Smooth muscle cell of the brain vasculature (primary cell): ENCODE measurements around the gene SH3RF3.

Experiments
- DNase-seq: peaks from one replicate; pipeline ENCODE4 v3.0.0-alpha.2; 2012; ENCODE audit warnings: low read depth, low spot score

The SH3RF3 gene

GRCh38 chr2:109517118-109517889 is 388.3 kb downstream of the SH3RF3 start:
- no peak for DNase-seq

GRCh38 chr2:109519513-109519912 is 390.5 kb downstream of the SH3RF3 start:
- no peak for DNase-seq

- DNase-seq = no peak
Measured at GRCh38 chr2:109521233-109522062, 392.4 kb downstream of the SH3RF3 start.

GRCh38 chr2:109522063-109522374 is 393.0 kb downstream of the SH3RF3 start:
- no peak for DNase-seq

GRCh38 chr2:109523121-109523520 is 394.1 kb downstream of the SH3RF3 start:
- no peak for DNase-seq

GRCh38 chr2:109523536-109524361 is 394.7 kb downstream of the SH3RF3 start:
- no peak for DNase-seq

GRCh38 chr2:109525836-109526235 is 396.8 kb downstream of the SH3RF3 start:
- no peak for DNase-seq

GRCh38 chr2:109526442-109526970 is 397.5 kb downstream of the SH3RF3 start:
- no peak for DNase-seq

GRCh38 chr2:109527079-109527478 is 398.1 kb downstream of the SH3RF3 start:
- DNase-seq = no peak

GRCh38 chr2:109527846-109528705 is 399.1 kb downstream of the SH3RF3 start:
- DNase-seq = no peak

GRCh38 chr2:109528811-109529501 is 400.0 kb downstream of the SH3RF3 start:
- DNase-seq = no peak

- no peak for DNase-seq
Measured at GRCh38 chr2:109529532-109530449, 400.8 kb downstream of the SH3RF3 start.

GRCh38 chr2:109530712-109531111 is 401.7 kb downstream of the SH3RF3 start:
- DNase-seq = no peak

- no peak for DNase-seq
Measured at GRCh38 chr2:109531221-109531620, 402.2 kb downstream of the SH3RF3 start.

- no peak for DNase-seq
Measured at GRCh38 chr2:109531896-109532727, 403.1 kb downstream of the SH3RF3 start.

GRCh38 chr2:109532728-109533076 is 403.7 kb downstream of the SH3RF3 start:
- DNase-seq = no peak

- no peak for DNase-seq
Measured at GRCh38 chr2:109533823-109534222, 404.8 kb downstream of the SH3RF3 start.

- no peak for DNase-seq
Measured at GRCh38 chr2:109535217-109535946, 406.4 kb downstream of the SH3RF3 start.
